ENCODE measurements around the gene QRICH2. TPM values are rescaled to one million over a fixed set of nuclear protein-coding genes. Genes with fewer than 3 reads are reported as not detected.

The QRICH2 gene
- total and polyA plus RNA-seq, 10 of the 15 experiments (the other 5 are each of a cell fraction or from before 2014, with no cell fraction given), result 0.04 to 0.72 (median 0.25) TPM

GRCh38 chr17:76278952-76279741 lies 28.9 kb downstream of the QRICH2 start (continued):
- TF ChIP-seq MEF2B (IDR thresholded peaks at IDR 0.05; ENCODE audit: partially characterized antibody, poor library complexity, severe bottlenecking) (no peak), HDGF (IDR thresholded peaks at IDR 0.05) (no peak), ATF3 (IDR thresholded peaks at IDR 0.05; ENCODE audit: borderline replicate concordance, extremely low read depth, low read depth, low read length) (no peak), POU2F2 (IDR thresholded peaks at IDR 0.05; ENCODE audit: borderline replicate concordance, low read depth, low read length) (0 out of 3 replicates have a peak, but pooled peaks have one; percentile 42), IKZF2 (IDR thresholded peaks at IDR 0.05) (peak in 1 of 2 experiments; percentile 47; a peak in 2 of 4 replicates), ZNF592 (IDR thresholded peaks at IDR 0.05) (peak; percentile 70), GATAD2B (conservative IDR thresholded peaks at IDR 0.05; ENCODE audit: low read depth) (0 out of 2 replicates have a peak, but pooled peaks have one; percentile 33)
